Uterus (tissue), 2 donors: ENCODE results near the gene FAM227B.

ENCODE experiments used
- POLR2A ChIP-seq, 2 donors: fragments of 450-650 bp; IDR thresholded peaks; one replicate each; pipeline ENCODE4 v1.6.1; 2016; ENCODE audit warnings: antibody characterized with exemption in 2 of 2, mild to moderate bottlenecking in 1 of 2, moderate library complexity in 1 of 2
- TF ChIP-seq, protein P1 (sequence below), 4 experiments: fragments of 200-600 bp in 2 of 4; fragments of 450-650 bp in 2 of 4; sonication (generic) in 2 of 4; IDR thresholded peaks; one replicate each; pipeline ENCODE4 v1.5.1; 2016 to 2019; ENCODE audit warnings: antibody characterized with exemption in 4 of 4, mild to moderate bottlenecking in 2 of 4, moderate library complexity in 1 of 4

DNA sequence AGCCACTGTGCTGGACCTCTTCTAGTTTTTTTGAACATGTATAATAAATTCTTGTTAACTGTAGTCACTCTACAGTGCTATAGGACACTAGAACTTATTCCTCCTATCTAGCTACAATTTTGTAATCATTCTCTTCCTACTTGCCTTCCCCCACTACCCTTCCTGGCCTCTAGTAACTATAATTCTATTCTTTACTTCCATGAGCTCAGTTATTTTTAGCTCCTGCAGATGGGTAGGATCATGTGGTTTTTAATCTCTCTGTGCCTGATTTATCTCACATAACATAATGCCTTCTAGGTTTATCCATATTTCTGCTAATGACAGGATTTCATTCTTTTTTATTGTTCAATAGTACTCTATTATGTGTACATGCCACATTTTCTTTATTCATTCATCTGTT is 310.7 kb downstream of the FAM227B start:
- TF ChIP-seq, protein P1, sequence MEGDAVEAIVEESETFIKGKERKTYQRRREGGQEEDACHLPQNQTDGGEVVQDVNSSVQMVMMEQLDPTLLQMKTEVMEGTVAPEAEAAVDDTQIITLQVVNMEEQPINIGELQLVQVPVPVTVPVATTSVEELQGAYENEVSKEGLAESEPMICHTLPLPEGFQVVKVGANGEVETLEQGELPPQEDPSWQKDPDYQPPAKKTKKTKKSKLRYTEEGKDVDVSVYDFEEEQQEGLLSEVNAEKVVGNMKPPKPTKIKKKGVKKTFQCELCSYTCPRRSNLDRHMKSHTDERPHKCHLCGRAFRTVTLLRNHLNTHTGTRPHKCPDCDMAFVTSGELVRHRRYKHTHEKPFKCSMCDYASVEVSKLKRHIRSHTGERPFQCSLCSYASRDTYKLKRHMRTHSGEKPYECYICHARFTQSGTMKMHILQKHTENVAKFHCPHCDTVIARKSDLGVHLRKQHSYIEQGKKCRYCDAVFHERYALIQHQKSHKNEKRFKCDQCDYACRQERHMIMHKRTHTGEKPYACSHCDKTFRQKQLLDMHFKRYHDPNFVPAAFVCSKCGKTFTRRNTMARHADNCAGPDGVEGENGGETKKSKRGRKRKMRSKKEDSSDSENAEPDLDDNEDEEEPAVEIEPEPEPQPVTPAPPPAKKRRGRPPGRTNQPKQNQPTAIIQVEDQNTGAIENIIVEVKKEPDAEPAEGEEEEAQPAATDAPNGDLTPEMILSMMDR (IDR thresholded peaks at IDR 0.05): no peak
- TF ChIP-seq POLR2A (IDR thresholded peaks at IDR 0.05): no peak
